H1 (cell line): ENCODE data around the gene ADA. TPM values are rescaled to one million over a fixed set of nuclear protein-coding genes. Genes with fewer than 3 reads are reported as not detected.
A peak's percentile ranks its signal among the peaks of the same experiment; 100 is the strongest.

Experiments
- CTCF ChIA-PET: fragments of 300-600 bp; sonication (Branson Sonifier 250); formaldehyde crosslinking; loops from one replicate; lab custom pipeline; 2021; ENCODE audit not compliant: partially characterized antibody; lab: Charles Lee
- POLR2A ChIA-PET: fragments of 300-600 bp; sonication (Branson Sonifier 250); formaldehyde crosslinking; loops from one replicate; lab custom pipeline; 2021; ENCODE audit warnings: inconsistent platforms; ENCODE audit not compliant: partially characterized antibody; lab: Charles Lee
- DNase-seq, 2 experiments: peaks; one replicate each; pipeline versions ENCODE4 v3.0.0 to v3.0.0-alpha.2; 2010 to 2022; ENCODE audit warnings: low spot score in 2 of 2, low read depth in 1 of 2, mixed read lengths in 1 of 2
- FAIRE-seq: peaks from 2 replicates; lab custom pipeline; 2011; peaks lifted over from hg19 to GRCh38; lab: Jason Lieb, UNC
- H2AFZ ChIP-seq: 2 replicates; pipeline ENCODE4 v1.8.1; 2012; ENCODE audit warnings: low read length, inconsistent platforms
- H2AK5ac ChIP-seq: 2 replicates; pipeline ENCODE4 v1.6.1; 2013; ENCODE audit warnings: low read depth, low read length
- H2BK120ac ChIP-seq: replicated peaks from 2 replicates; pipeline ENCODE3; 2013; ENCODE audit warnings: low read depth, low read length, inconsistent platforms
- H2BK12ac ChIP-seq: 2 replicates; pipeline ENCODE4 v1.6.1; 2013; ENCODE audit warnings: low read depth, low read length
- H2BK15ac ChIP-seq: 2 replicates; pipeline ENCODE4 v1.6.1; 2013; ENCODE audit warnings: low read length
- H2BK20ac ChIP-seq: 2 replicates; pipeline ENCODE4 v1.6.1; 2013; ENCODE audit warnings: low read length
- H2BK5ac ChIP-seq: 2 replicates; pipeline ENCODE4 v1.6.1; 2013; ENCODE audit warnings: low read depth, low read length
- H3K14ac ChIP-seq: 2 replicates; pipeline ENCODE4 v1.6.1; 2013; ENCODE audit warnings: inconsistent platforms; ENCODE audit not compliant: insufficient read length
- H3K18ac ChIP-seq: 2 replicates; pipeline ENCODE4 v1.6.1; 2013; ENCODE audit warnings: low read length; ENCODE audit errors: extremely low read depth
- H3K23ac ChIP-seq: 2 replicates; pipeline ENCODE4 v1.6.1; 2013; ENCODE audit warnings: inconsistent platforms; ENCODE audit not compliant: insufficient read length
- H3K23me2 ChIP-seq: 2 replicates; pipeline ENCODE4 v1.6.1; 2013; ENCODE audit warnings: low read depth, low read length
- H3K27ac ChIP-seq: 2 replicates; pipeline ENCODE4 v1.6.1; 2011; ENCODE audit warnings: low read depth, low read length, inconsistent platforms
- H3K27me3 ChIP-seq, 4 experiments: replicated peaks in 1 of 4; 1 replicate in 1 of 4; 2 replicates in 3 of 4; pipeline versions ENCODE4 v1.6.1 to v1.8.1; 2011 to 2013; ENCODE audit warnings: low read length in 3 of 4, mild to moderate bottlenecking in 3 of 4, inconsistent platforms in 2 of 4, mixed read lengths in 2 of 4, moderate library complexity in 1 of 4; ENCODE audit not compliant: control insufficient read depth in 3 of 4, insufficient read depth in 3 of 4; ENCODE audit errors: extremely low read depth in 1 of 4
- H3K36me3 ChIP-seq, 4 experiments: 2 replicates each; pipeline versions ENCODE4 v1.6.1 to v1.8.1; 2011 to 2013; ENCODE audit warnings: mild to moderate bottlenecking in 4 of 4, low read length in 3 of 4, moderate library complexity in 2 of 4, control low read depth in 1 of 4, inconsistent platforms in 1 of 4; ENCODE audit not compliant: insufficient read depth in 4 of 4, control insufficient read depth in 2 of 4
- H3K4ac ChIP-seq: replicated peaks from 2 replicates; pipeline ENCODE3; 2013; ENCODE audit warnings: low read length, low read depth, mixed read lengths, inconsistent platforms; ENCODE audit not compliant: insufficient read length
- H3K4me1 ChIP-seq, 4 experiments: replicated peaks in 1 of 4; 1 replicate in 1 of 4; 2 replicates in 3 of 4; pipeline versions ENCODE4 v1.6.1 to v1.8.1; 2011 to 2013; ENCODE audit warnings: low read length in 3 of 4, inconsistent platforms in 2 of 4, mixed read lengths in 1 of 4; ENCODE audit not compliant: insufficient read depth in 4 of 4, control insufficient read depth in 3 of 4
- H3K4me2 ChIP-seq, 2 experiments: 2 replicates each; pipeline versions ENCODE4 v1.6.1 to v1.8.1; 2011 to 2013; ENCODE audit warnings: low read depth in 2 of 2, low read length in 2 of 2, control low read depth in 1 of 2, inconsistent platforms in 1 of 2, mild to moderate bottlenecking in 1 of 2; ENCODE audit not compliant: insufficient read depth in 1 of 2
- H3K4me3 ChIP-seq, 4 experiments: fragments of 200-600, 300-600 bp in 1 of 4; sonication (generic), shearing (Covaris generic), sonication (Bioruptor Twin) in 1 of 4; 2 replicates each; pipeline versions ENCODE4 v1.5.1 to v1.8.1; 2011 to 2016; ENCODE audit warnings: low read length in 4 of 4, low read depth in 3 of 4, control low read depth in 2 of 4, inconsistent platforms in 2 of 4, mild to moderate bottlenecking in 2 of 4, mixed read lengths in 1 of 4, moderate library complexity in 1 of 4; ENCODE audit not compliant: insufficient read depth in 2 of 4; ENCODE audit errors: extremely low read depth in 1 of 4
- H3K56ac ChIP-seq: replicated peaks from 2 replicates; pipeline ENCODE3; 2013; ENCODE audit warnings: low read depth, mild to moderate bottlenecking, mixed read lengths, low read length, inconsistent platforms; ENCODE audit not compliant: insufficient read length
- H3K79me1 ChIP-seq: 2 replicates; pipeline ENCODE4 v1.6.1; 2013; ENCODE audit warnings: low read depth, low read length, control low read depth
- H3K79me2 ChIP-seq, 2 experiments: 2 replicates each; pipeline versions ENCODE4 v1.6.1 to v1.8.1; 2012 to 2013; ENCODE audit warnings: low read length in 2 of 2, mild to moderate bottlenecking in 2 of 2, inconsistent platforms in 1 of 2; ENCODE audit not compliant: insufficient read depth in 2 of 2, control insufficient read depth in 1 of 2
- H3K9ac ChIP-seq, 4 experiments: replicated peaks in 1 of 4; 1 replicate in 1 of 4; 2 replicates in 3 of 4; pipeline versions ENCODE4 v1.6.1 to v1.8.1; 2011 to 2013; ENCODE audit warnings: low read depth in 3 of 4, low read length in 3 of 4, control low read depth in 2 of 4, mild to moderate bottlenecking in 2 of 4, moderate library complexity in 2 of 4, inconsistent platforms in 1 of 4; ENCODE audit errors: extremely low read depth in 1 of 4
- H3K9me3 ChIP-seq, 2 experiments: 2 replicates each; pipeline versions ENCODE4 v1.6.1 to v1.8.1; 2012 to 2013; ENCODE audit warnings: mild to moderate bottlenecking in 2 of 2, moderate library complexity in 2 of 2, control low read depth in 1 of 2, inconsistent platforms in 1 of 2, low read depth in 1 of 2, low read length in 1 of 2, mixed read lengths in 1 of 2; ENCODE audit not compliant: insufficient read depth in 2 of 2
- H4K20me1 ChIP-seq, 2 experiments: replicated peaks in 1 of 2; 2 replicates each; pipeline versions ENCODE3 to v1.8.1; 2011 to 2013; ENCODE audit warnings: inconsistent platforms in 2 of 2, low read length in 2 of 2, mild to moderate bottlenecking in 1 of 2; ENCODE audit not compliant: insufficient read depth in 2 of 2, control insufficient read depth in 1 of 2
- H4K5ac ChIP-seq: 2 replicates; pipeline ENCODE4 v1.6.1; 2013; ENCODE audit warnings: low read length, low read depth, mixed read lengths, inconsistent platforms; ENCODE audit not compliant: insufficient read length
- H4K8ac ChIP-seq: 2 replicates; pipeline ENCODE4 v1.8.0; 2013; ENCODE audit warnings: mild to moderate bottlenecking, moderate library complexity, low read length, inconsistent platforms; ENCODE audit not compliant: insufficient read depth; ENCODE audit errors: extremely low read depth
- H4K91ac ChIP-seq: replicated peaks from 2 replicates; pipeline ENCODE3; 2013; ENCODE audit warnings: low read length, mixed read lengths, inconsistent platforms; ENCODE audit not compliant: insufficient read length
- CBX5 ChIP-seq: fragments of 300-800, 300-1000 bp; sonication (generic); IDR thresholded peaks from 2 replicates; pipeline ENCODE4 v1.7.1; 2016; ENCODE audit warnings: antibody characterized with exemption, low read length, low read depth
- CEBPB ChIP-seq: IDR thresholded peaks from 2 replicates; pipeline ENCODE4 v1.6.1; 2012; ENCODE audit warnings: low read depth, low read length
- WGBS, 2 experiments: shearing (Covaris generic) in 1 of 2; methylation state at CpG; one replicate each; pipeline versions ENCODE4 v1.1.6 to v1.1.7; 2013 to 2015; ENCODE audit warnings: low lambda C conversion rate in 2 of 2, mixed read lengths in 2 of 2, inconsistent platforms in 1 of 2, low coverage in 1 of 2, missing lambda C conversion rate in 1 of 2; ENCODE audit not compliant: insufficient replicate concordance in 2 of 2, insufficient coverage in 1 of 2, insufficient read length in 1 of 2; ENCODE audit errors: extremely low coverage in 1 of 2, missing lambda C conversion rate in 1 of 2; 5-methylcytosine and 5-hydroxymethylcytosine counted together
- polyA plus RNA-seq, 7 experiments: library from polyadenylated mRNA; depleted of rRNA in 3 of 7; stranded (reverse) in 5 of 7; unstranded in 2 of 7; fragments of >200 nt in 5 of 7; fragments of 200-250 nt in 2 of 7; gene quantifications; 1 replicate in 5 of 7; 2 replicates in 1 of 7; 4 replicates in 1 of 7; pipeline versions ENCODE4 v1.2.1 to v1.2.3, GENCODE V29; 2011 to 2013; ENCODE audit warnings: missing spikeins in 2 of 7, mixed read lengths in 2 of 7
- total RNA-seq: library from RNA; stranded (reverse); fragmentation: NEBNext Ultra II Directional; extraction: Animal tissue kit (Norgen Biotek cat#: 25700); gene quantifications from 2 replicates; pipeline ENCODE4 v1.2.1, GENCODE V29; 2021

ADA gene
- total and polyA plus RNA-seq, 2 of the 8 experiments (the other 6 are each of a cell fraction or from before 2014, with no cell fraction given): 19.9 to 32.8 TPM

GRCh38 chr20:44572551-44573500 lies 78.7 kb downstream of the ADA start:
- Histone ChIP-seq H3K4me1 (peaks cover 0 to 3% (median 0%) of the 10 kb centered on the region in 4 experiments; a peak in 1 of 7 replicates), H3K9me3 (no peaks in the 10 kb centered on the region), H3K4me2 (no peak overlapping the region), H4K8ac (no peak overlapping the region), H4K5ac (no peak overlapping the region), H2AFZ (no peak overlapping the region), H3K56ac (no peak overlapping the region), H2BK15ac (no peak overlapping the region), H3K23me2 (no peaks in the 10 kb centered on the region), H3K79me1 (no peaks in the 10 kb centered on the region), H3K18ac (no peak overlapping the region), H3K14ac (no peak overlapping the region), H2AK5ac (no peak overlapping the region), H2BK120ac (no peak overlapping the region), H4K91ac (no peak overlapping the region), H3K27ac (no peak overlapping the region), H2BK5ac (no peak overlapping the region), H3K23ac (no peak overlapping the region), H3K27me3 (no peaks in the 10 kb centered on the region), H3K79me2 (no peaks in the 10 kb centered on the region), H2BK20ac (no peak overlapping the region), H3K4me3 (no peak overlapping the region), H3K4ac (no peak overlapping the region), H2BK12ac (no peak overlapping the region), H3K36me3 (no peaks in the 10 kb centered on the region), H3K9ac (no peak overlapping the region), H4K20me1 (no peaks in the 10 kb centered on the region)
- ChIA-PET POLR2A (interaction anchor here (0.8 kb wide), 1 partner anchor 9 kb away, joined by 3 read pairs; no protein-coding TSS in a partner anchor), CTCF (interaction anchor here (0.5 to 1.6 kb wide), 6 partner anchors 9 to 746 kb away, joined by 3 to 5 read pairs (median 3); no protein-coding TSS in a partner anchor)
- no peak for TF ChIP-seq CBX5
- 0 out of 2 replicates have a peak, but pooled peaks have one; percentile 25 for TF ChIP-seq CEBPB
- DNase-seq: no peak
- no peak for FAIRE-seq
- 85% methylated on average over 6 of the region's 6 CpGs; no CpG with 5 or more reads in 1 of the 2 experiments for WGBS, 2 experiments
